HG02571 (cell line): Measurements from ENCODE around the gene GIT1.
A peak's percentile ranks its signal among the peaks of the same experiment; 100 is the strongest.

Source experiments
- ATAC-seq: cut with Tn5 transposase; IDR thresholded peaks from one replicate; pipeline ENCODE4 v1.9.1; 2021; ENCODE audit warnings: mild to moderate bottlenecking, moderate library complexity; ENCODE audit not compliant: unreplicated experiment

GIT1 gene

GRCh38 chr17:29589524-29590410, at the start of gene GIT1:
Gene GIT1, minus strand, starts transcription at chr17:29589648. Its CDS starts 270 bp downstream, at chr17:29589378.
- peak; percentile 45 for ATAC-seq

- ATAC-seq = no peak
Measured at GRCh38 chr17:29633886-29634285, 44.4 kb upstream of the GIT1 start.

- ATAC-seq = no peak
Measured at GRCh38 chr17:29630630-29631193, 41.3 kb upstream of the GIT1 start.

GRCh38 chr17:29629839-29630238, 40.4 kb upstream of the GIT1 start:
- no peak for ATAC-seq

GRCh38 chr17:29628644-29629043, 39.2 kb upstream of the GIT1 start:
- no peak for ATAC-seq

GRCh38 chr17:29627951-29628350, 38.5 kb upstream of the GIT1 start:
- ATAC-seq = no peak

- no peak for ATAC-seq
Measured at GRCh38 chr17:29625037-29625750, 35.7 kb upstream of the GIT1 start.

GRCh38 chr17:29624586-29624985, 35.1 kb upstream of the GIT1 start:
- ATAC-seq = no peak

- ATAC-seq = no peak
Measured at GRCh38 chr17:29623283-29623647, 33.8 kb upstream of the GIT1 start.

- no peak for ATAC-seq
Measured at GRCh38 chr17:29622337-29623282, 33.2 kb upstream of the GIT1 start, which contains the start of gene CORO6. Gene CORO6, minus strand, starts transcription at chr17:29622912. Its CDS starts 1,491 bp downstream, at chr17:29621421.

GRCh38 chr17:29621751-29622194, 32.3 kb upstream of the GIT1 start:
- ATAC-seq = no peak

- ATAC-seq = no peak
Measured at GRCh38 chr17:29620779-29621500, 31.5 kb upstream of the GIT1 start.

- ATAC-seq = no peak
Measured at GRCh38 chr17:29620271-29620670, 30.8 kb upstream of the GIT1 start.

GRCh38 chr17:29619251-29619650, 29.8 kb upstream of the GIT1 start:
- no peak for ATAC-seq

GRCh38 chr17:29618272-29619065, 29.0 kb upstream of the GIT1 start:
- no peak for ATAC-seq

- no peak for ATAC-seq
Measured at GRCh38 chr17:29617481-29618271, 28.2 kb upstream of the GIT1 start.

- peak; percentile 48 for ATAC-seq
Measured at GRCh38 chr17:29617125-29617480, 27.7 kb upstream of the GIT1 start.

GRCh38 chr17:29616300-29617048, 27.0 kb upstream of the GIT1 start:
- no peak for ATAC-seq
